ENCODE measurements around the gene GSTO2.

- no peak for TF ChIP-seq CTCF (conservative IDR thresholded peaks at IDR 0.05)
- TF ChIP-seq ZFX (IDR thresholded peaks at IDR 0.05): no peak; the same call in 1 of the 2 replicates
Observed at GRCh38 chr10:104255311-104255981, 13.5 kb upstream of the GSTO2 start.
